Measurements from ENCODE around the gene CNIH3. TPM values are rescaled to one million over a fixed set of nuclear protein-coding genes. Genes with fewer than 3 reads are reported as not detected.

CNIH3 gene
- total RNA-seq, 6 donors from 2014 or later, result 0.39 to 4.2 (median 2.1) TPM

GRCh38 chr1:224711876-224712275 lies 95.8 kb downstream of the CNIH3 start:
- no peaks in the 10 kb centered on the region for H3K4me1 ChIP-seq
- ATAC-seq (ENCODE audit: low FRiP score in 2 of 2), result no peak
- DNase-seq, result no peak
- no peak overlapping the region for H3K27ac ChIP-seq
- 84 to 95% methylated on average over 3 of the region's 3 CpGs for WGBS, 2 donors
- H3K4me3 ChIP-seq, result no peak overlapping the region
- no peaks in the 10 kb centered on the region for H3K36me3 ChIP-seq
- H3K27me3 ChIP-seq, result no peaks in the 10 kb centered on the region
- H3K9me3 ChIP-seq, result no peaks in the 10 kb centered on the region
- no peak for TF ChIP-seq POLR2AphosphoS5 (IDR thresholded peaks at IDR 0.05)
- no peak for TF ChIP-seq POLR2A (IDR thresholded peaks at IDR 0.05)
- TF ChIP-seq CTCF (IDR thresholded peaks at IDR 0.05), result no peak
- TF ChIP-seq EP300 (IDR thresholded peaks at IDR 0.05), result no peak

DNA sequence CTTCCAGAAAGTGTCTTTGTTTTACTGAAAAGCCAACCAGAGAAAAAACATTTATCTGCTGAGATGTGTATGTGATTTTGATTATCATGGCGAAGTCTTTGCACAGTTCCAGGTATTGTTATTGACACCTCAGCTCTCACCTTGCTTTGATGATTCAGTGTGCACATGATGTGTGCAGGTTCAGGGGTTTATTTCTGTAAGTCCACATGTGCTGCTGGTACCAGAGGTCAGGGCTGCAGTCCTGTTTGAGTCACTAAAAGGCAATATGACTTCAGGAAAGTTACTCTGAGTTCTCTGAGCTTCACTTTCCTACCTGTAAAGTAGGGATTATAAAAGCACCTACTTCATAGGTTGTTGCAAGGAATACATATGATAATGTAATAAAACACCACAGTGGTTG lies 97.1 kb downstream of the CNIH3 start:
- Histone ChIP-seq H3K27ac (no peak overlapping the region), H3K4me3 (no peak overlapping the region), H3K4me1 (no peaks in the 10 kb centered on the region), H3K36me3 (no peaks in the 10 kb centered on the region), H3K9me3 (no peaks in the 10 kb centered on the region), H3K27me3 (no peaks in the 10 kb centered on the region)
- TF ChIP-seq EP300 (IDR thresholded peaks at IDR 0.05), result no peak
- TF ChIP-seq POLR2A (IDR thresholded peaks at IDR 0.05), result no peak
- TF ChIP-seq CTCF (IDR thresholded peaks at IDR 0.05), result no peak
- no peak for TF ChIP-seq POLR2AphosphoS5 (IDR thresholded peaks at IDR 0.05)
- DNase-seq, result no peak
- WGBS, 2 donors, result 100% methylated on average over 1 of the region's 1 CpG
- no peak for ATAC-seq (ENCODE audit: low FRiP score in 2 of 2)

DNA sequence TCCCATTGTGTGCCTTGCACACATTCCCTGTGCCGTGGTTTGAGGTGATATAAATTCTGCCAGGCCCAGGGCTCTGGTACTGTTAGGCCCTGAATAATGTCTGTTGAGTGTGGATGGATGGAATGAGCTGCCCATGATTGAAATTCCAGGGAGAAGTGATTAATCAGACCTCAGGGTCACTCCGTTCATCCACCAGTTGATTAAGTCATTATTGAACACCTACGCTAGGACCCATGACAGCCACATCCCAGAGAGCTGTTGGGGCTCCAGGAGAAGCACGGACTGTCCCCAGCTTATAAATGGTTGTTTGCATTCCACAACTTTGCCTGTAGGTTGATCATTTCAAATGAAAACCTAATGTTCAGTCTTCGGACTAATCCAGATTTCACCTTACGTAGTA lies 98.4 kb downstream of the CNIH3 start:
- Histone ChIP-seq H3K4me1 (no peaks in the 10 kb centered on the region), H3K27me3 (no peaks in the 10 kb centered on the region), H3K27ac (no peak overlapping the region), H3K9me3 (no peaks in the 10 kb centered on the region), H3K36me3 (no peaks in the 10 kb centered on the region), H3K4me3 (no peak overlapping the region)
- no peak for ATAC-seq (ENCODE audit: low FRiP score in 2 of 2)
- TF ChIP-seq EP300 (IDR thresholded peaks at IDR 0.05), result no peak
- TF ChIP-seq POLR2AphosphoS5 (IDR thresholded peaks at IDR 0.05), result no peak
- WGBS, 2 donors, result 87 to 94% methylated on average over 6 of the region's 6 CpGs
- no peak for DNase-seq

DNA sequence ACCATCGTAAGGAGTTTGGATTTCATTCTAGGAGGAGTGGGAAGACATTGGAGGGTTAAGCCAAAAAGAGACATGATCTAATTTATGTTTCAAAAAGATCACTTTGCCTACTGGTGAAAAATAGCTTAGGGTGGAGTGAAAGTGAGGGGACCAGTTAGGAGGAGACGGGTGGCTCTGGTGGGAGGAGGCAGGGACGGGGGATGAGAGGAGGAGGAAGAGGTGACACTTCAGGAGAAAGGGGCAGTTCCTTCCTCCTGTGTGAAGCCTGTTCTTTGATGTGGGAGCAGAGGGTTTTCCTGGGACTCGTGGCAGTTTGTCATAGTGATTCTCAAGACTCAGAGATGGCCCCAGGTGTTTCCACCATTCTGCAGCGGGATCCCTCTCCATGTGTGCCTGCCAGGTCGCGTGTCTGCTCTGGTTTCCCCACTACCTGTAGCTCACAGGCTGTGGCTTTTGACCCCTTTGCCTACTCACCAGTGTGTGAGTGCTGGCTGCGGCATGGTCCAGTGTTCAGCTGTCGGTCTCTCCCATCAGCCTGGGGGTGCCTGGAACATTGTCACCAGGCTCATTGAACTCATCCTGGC lies 102.4 kb downstream of the CNIH3 start:
- Histone ChIP-seq H3K9me3 (no peaks in the 10 kb centered on the region), H3K27ac (no peak overlapping the region), H3K4me1 (peaks cover 0 to 7% (median 2%) of the 10 kb centered on the region in 4 donors), H3K36me3 (no peaks in the 10 kb centered on the region), H3K27me3 (no peaks in the 10 kb centered on the region), H3K4me3 (no peak overlapping the region)
- DNase-seq, result no peak
- WGBS, 2 donors, result 78 to 79% methylated on average over 4 to 9 of the region's 9 CpGs
- TF ChIP-seq POLR2AphosphoS5 (IDR thresholded peaks at IDR 0.05) (no peak), CTCF (IDR thresholded peaks at IDR 0.05) (no peak), POLR2A (IDR thresholded peaks at IDR 0.05) (no peak), EP300 (IDR thresholded peaks at IDR 0.05) (no peak)
- ATAC-seq (ENCODE audit: low FRiP score in 2 of 2), result no peak

GRCh38 chr1:224719716-224720115 lies 103.6 kb downstream of the CNIH3 start:
- 43 to 48% methylated on average over 4 of the region's 4 CpGs for WGBS, 2 donors
- no peaks in the 10 kb centered on the region for H3K9me3 ChIP-seq
- no peak overlapping the region for H3K27ac ChIP-seq
- H3K4me3 ChIP-seq, result no peak overlapping the region
- H3K36me3 ChIP-seq, result no peaks in the 10 kb centered on the region
- TF ChIP-seq EP300 (IDR thresholded peaks at IDR 0.05) (no peak), CTCF (IDR thresholded peaks at IDR 0.05) (no peak), POLR2A (IDR thresholded peaks at IDR 0.05) (no peak), POLR2AphosphoS5 (IDR thresholded peaks at IDR 0.05) (no peak)
- peaks cover 0 to 7% (median 2%) of the 10 kb centered on the region in 4 donors for H3K4me1 ChIP-seq
- no peaks in the 10 kb centered on the region for H3K27me3 ChIP-seq
- no peak for DNase-seq
- ATAC-seq (ENCODE audit: low FRiP score in 2 of 2), result no peak

All from upper lobe of left lung (tissue), 6 donors.